Measurements from ENCODE around the gene SORBS1.

- TF ChIP-seq CTCF (IDR thresholded peaks at IDR 0.05; ENCODE audit: insufficient read depth, low read length) = no peak
- TF ChIP-seq REST (IDR thresholded peaks at IDR 0.05; ENCODE audit: insufficient replicate concordance, low read depth) = no peak
- TF ChIP-seq POLR2AphosphoS5 (IDR thresholded peaks at IDR 0.05; ENCODE audit: low read depth) = no peak
- TF ChIP-seq SPI1 (IDR thresholded peaks at IDR 0.05; ENCODE audit: borderline replicate concordance, low read depth) = no peak
- TF ChIP-seq GABPA (IDR thresholded peaks at IDR 0.05; ENCODE audit: low read depth) = no peak
These were observed 264.4 kb downstream of the SORBS1 start for GRCh38 chr10:95296764-95297163.
